ENCODE measurements around the gene NDUFC1. TPM values are rescaled to one million over a fixed set of nuclear protein-coding genes. Genes with fewer than 3 reads are reported as not detected.

NDUFC1 gene
- total and polyA plus RNA-seq, 4 donors = 12.4 to 192 (median 50.8) TPM

DNA sequence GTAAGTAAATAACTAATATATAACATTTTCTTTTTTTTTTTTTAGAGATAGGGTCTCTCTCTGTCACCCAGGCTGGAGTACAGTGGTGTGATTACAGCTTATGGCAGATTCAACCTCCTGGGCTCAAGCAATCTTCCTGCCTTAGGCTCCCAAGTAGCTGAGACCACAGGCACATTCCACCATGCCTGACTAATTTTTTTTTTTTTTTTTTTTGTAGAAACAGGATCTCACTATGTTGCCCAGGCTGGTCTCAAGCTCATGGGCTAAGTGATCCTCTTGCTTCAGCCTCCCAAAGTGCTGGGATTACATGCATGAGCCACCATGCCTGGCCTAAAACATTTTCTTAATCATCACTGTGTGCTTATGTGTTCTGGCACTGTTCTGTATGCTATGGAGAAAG, 55.0 kb downstream of the NDUFC1 start:
- no peaks in the 10 kb centered on the region for H3K9me3 ChIP-seq (ENCODE audit: control insufficient read depth in 4 of 4, low read length in 3 of 4)
- H3K27ac ChIP-seq (ENCODE audit: low read depth in 1 of 2, low read length in 2 of 2) = no peak overlapping the region
- no peak overlapping the region for H3K9ac ChIP-seq (ENCODE audit: low read depth in 1 of 2, low read length in 2 of 2)
- TF ChIP-seq JUND (IDR thresholded peaks at IDR 0.05) = no peak
- no peak for TF ChIP-seq YY1 (IDR thresholded peaks at IDR 0.05)
- no peak for TF ChIP-seq TAF1 (conservative IDR thresholded peaks at IDR 0.05)
- TF ChIP-seq NR2F2 (IDR thresholded peaks at IDR 0.05) = no peak
- TF ChIP-seq, protein P1, sequence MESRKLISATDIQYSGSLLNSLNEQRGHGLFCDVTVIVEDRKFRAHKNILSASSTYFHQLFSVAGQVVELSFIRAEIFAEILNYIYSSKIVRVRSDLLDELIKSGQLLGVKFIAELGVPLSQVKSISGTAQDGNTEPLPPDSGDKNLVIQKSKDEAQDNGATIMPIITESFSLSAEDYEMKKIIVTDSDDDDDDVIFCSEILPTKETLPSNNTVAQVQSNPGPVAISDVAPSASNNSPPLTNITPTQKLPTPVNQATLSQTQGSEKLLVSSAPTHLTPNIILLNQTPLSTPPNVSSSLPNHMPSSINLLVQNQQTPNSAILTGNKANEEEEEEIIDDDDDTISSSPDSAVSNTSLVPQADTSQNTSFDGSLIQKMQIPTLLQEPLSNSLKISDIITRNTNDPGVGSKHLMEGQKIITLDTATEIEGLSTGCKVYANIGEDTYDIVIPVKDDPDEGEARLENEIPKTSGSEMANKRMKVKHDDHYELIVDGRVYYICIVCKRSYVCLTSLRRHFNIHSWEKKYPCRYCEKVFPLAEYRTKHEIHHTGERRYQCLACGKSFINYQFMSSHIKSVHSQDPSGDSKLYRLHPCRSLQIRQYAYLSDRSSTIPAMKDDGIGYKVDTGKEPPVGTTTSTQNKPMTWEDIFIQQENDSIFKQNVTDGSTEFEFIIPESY (IDR thresholded peaks at IDR 0.05) = no peak
- no peak for TF ChIP-seq SP1 (IDR thresholded peaks at IDR 0.05)
- TF ChIP-seq, protein P2, sequence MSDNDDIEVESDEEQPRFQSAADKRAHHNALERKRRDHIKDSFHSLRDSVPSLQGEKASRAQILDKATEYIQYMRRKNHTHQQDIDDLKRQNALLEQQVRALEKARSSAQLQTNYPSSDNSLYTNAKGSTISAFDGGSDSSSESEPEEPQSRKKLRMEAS (IDR thresholded peaks at IDR 0.05) = no peak
- TF ChIP-seq HNF4A (conservative IDR thresholded peaks at IDR 0.05) = no peak
- TF ChIP-seq GABPA (IDR thresholded peaks at IDR 0.05 in 1 of 2, conservative IDR thresholded peaks at IDR 0.05 in 1 of 2) = no peak
- TF ChIP-seq, protein P3, sequence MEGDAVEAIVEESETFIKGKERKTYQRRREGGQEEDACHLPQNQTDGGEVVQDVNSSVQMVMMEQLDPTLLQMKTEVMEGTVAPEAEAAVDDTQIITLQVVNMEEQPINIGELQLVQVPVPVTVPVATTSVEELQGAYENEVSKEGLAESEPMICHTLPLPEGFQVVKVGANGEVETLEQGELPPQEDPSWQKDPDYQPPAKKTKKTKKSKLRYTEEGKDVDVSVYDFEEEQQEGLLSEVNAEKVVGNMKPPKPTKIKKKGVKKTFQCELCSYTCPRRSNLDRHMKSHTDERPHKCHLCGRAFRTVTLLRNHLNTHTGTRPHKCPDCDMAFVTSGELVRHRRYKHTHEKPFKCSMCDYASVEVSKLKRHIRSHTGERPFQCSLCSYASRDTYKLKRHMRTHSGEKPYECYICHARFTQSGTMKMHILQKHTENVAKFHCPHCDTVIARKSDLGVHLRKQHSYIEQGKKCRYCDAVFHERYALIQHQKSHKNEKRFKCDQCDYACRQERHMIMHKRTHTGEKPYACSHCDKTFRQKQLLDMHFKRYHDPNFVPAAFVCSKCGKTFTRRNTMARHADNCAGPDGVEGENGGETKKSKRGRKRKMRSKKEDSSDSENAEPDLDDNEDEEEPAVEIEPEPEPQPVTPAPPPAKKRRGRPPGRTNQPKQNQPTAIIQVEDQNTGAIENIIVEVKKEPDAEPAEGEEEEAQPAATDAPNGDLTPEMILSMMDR (IDR thresholded peaks at IDR 0.05; ENCODE audit: low read depth, low read length, missing input control) = no peak
- TF ChIP-seq FOXA2 (IDR thresholded peaks at IDR 0.05) = no peak
- no peak overlapping the region for H3K4me3 ChIP-seq (ENCODE audit: low read depth in 1 of 3, low read length in 3 of 3)
- DNase-seq (ENCODE audit: low spot score) = no peak
- H3K27me3 ChIP-seq (ENCODE audit: control insufficient read depth in 4 of 4, insufficient read depth in 4 of 4, low read length in 3 of 4) = no peaks in the 10 kb centered on the region
- H3K36me3 ChIP-seq (ENCODE audit: control insufficient read depth in 4 of 4, insufficient read depth in 3 of 4, low read depth in 1 of 4, low read length in 3 of 4) = no peaks in the 10 kb centered on the region
- H3K4me1 ChIP-seq (ENCODE audit: control insufficient read depth in 4 of 4, insufficient read depth in 4 of 4, low read length in 3 of 4) = peaks cover 0 to 3% (median 0%) of the 10 kb centered on the region in 4 donors

DNA sequence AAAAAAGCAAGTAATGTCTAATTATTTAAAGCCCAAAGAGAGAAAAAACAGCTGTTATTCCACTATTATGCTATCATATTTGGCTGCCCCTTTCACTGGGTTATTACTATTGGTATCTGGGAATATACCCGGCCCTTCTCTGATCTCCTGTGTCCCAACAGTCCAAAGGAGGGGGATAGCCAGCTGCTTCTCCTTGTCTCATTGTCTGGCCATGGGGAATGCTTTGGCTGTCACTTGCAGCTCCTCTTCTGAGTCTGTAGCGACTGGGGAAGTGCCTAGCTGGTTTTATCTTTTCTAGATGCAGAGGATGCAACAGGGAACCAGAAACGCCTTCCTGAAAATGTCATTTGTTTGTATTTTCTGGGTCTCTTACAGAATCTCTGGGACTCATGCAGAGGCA, 56.1 kb downstream of the NDUFC1 start:
- Histone ChIP-seq H3K4me1 (ENCODE audit: control insufficient read depth in 4 of 4, insufficient read depth in 4 of 4, low read length in 3 of 4) (peaks cover 0 to 7% (median 1%) of the 10 kb centered on the region in 4 donors), H3K27me3 (ENCODE audit: control insufficient read depth in 4 of 4, insufficient read depth in 4 of 4, low read length in 3 of 4) (no peaks in the 10 kb centered on the region), H3K4me3 (ENCODE audit: low read depth in 1 of 3, low read length in 3 of 3) (no peak overlapping the region), H3K27ac (ENCODE audit: low read depth in 1 of 2, low read length in 2 of 2) (no peak overlapping the region), H3K36me3 (ENCODE audit: control insufficient read depth in 4 of 4, insufficient read depth in 3 of 4, low read depth in 1 of 4, low read length in 3 of 4) (no peaks in the 10 kb centered on the region), H3K9ac (ENCODE audit: low read depth in 1 of 2, low read length in 2 of 2) (no peak overlapping the region), H3K9me3 (ENCODE audit: control insufficient read depth in 4 of 4, low read length in 3 of 4) (no peaks in the 10 kb centered on the region)
- DNase-seq (ENCODE audit: low spot score) = no peak
- WGBS = 79% methylated on average over 3 of the region's 3 CpGs
- TF ChIP-seq HNF4G (IDR thresholded peaks at IDR 0.05) (no peak), YY1 (IDR thresholded peaks at IDR 0.05) (no peak), NR2F2 (IDR thresholded peaks at IDR 0.05) (no peak), RAD21 (IDR thresholded peaks at IDR 0.05) (no peak), HNF4A (conservative IDR thresholded peaks at IDR 0.05) (no peak), GABPA (IDR thresholded peaks at IDR 0.05 in 1 of 2, conservative IDR thresholded peaks at IDR 0.05 in 1 of 2) (no peak), SP1 (IDR thresholded peaks at IDR 0.05) (no peak), RXRA (IDR thresholded peaks at IDR 0.05) (no peak), TAF1 (conservative IDR thresholded peaks at IDR 0.05) (no peak), FOXA1 (IDR thresholded peaks at IDR 0.05) (no peak), JUND (IDR thresholded peaks at IDR 0.05) (no peak), EGR1 (IDR thresholded peaks at IDR 0.05; ENCODE audit: low read depth in 2 of 2) (no peak)
- TF ChIP-seq, protein P4, sequence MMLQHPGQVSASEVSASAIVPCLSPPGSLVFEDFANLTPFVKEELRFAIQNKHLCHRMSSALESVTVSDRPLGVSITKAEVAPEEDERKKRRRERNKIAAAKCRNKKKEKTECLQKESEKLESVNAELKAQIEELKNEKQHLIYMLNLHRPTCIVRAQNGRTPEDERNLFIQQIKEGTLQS (IDR thresholded peaks at IDR 0.05) = no peak
- TF ChIP-seq, protein P5, sequence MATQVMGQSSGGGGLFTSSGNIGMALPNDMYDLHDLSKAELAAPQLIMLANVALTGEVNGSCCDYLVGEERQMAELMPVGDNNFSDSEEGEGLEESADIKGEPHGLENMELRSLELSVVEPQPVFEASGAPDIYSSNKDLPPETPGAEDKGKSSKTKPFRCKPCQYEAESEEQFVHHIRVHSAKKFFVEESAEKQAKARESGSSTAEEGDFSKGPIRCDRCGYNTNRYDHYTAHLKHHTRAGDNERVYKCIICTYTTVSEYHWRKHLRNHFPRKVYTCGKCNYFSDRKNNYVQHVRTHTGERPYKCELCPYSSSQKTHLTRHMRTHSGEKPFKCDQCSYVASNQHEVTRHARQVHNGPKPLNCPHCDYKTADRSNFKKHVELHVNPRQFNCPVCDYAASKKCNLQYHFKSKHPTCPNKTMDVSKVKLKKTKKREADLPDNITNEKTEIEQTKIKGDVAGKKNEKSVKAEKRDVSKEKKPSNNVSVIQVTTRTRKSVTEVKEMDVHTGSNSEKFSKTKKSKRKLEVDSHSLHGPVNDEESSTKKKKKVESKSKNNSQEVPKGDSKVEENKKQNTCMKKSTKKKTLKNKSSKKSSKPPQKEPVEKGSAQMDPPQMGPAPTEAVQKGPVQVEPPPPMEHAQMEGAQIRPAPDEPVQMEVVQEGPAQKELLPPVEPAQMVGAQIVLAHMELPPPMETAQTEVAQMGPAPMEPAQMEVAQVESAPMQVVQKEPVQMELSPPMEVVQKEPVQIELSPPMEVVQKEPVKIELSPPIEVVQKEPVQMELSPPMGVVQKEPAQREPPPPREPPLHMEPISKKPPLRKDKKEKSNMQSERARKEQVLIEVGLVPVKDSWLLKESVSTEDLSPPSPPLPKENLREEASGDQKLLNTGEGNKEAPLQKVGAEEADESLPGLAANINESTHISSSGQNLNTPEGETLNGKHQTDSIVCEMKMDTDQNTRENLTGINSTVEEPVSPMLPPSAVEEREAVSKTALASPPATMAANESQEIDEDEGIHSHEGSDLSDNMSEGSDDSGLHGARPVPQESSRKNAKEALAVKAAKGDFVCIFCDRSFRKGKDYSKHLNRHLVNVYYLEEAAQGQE (IDR thresholded peaks at IDR 0.05) = no peak
- TF ChIP-seq, protein P3 (IDR thresholded peaks at IDR 0.05; ENCODE audit: low read depth, low read length, missing input control) = no peak
- TF ChIP-seq, protein P2 (IDR thresholded peaks at IDR 0.05) = no peak
- TF ChIP-seq, protein P1 (IDR thresholded peaks at IDR 0.05) = no peak

Measured in liver (tissue), 9 donors.